Mesendoderm (in vitro differentiated cells): ENCODE data around the gene CDH16.
A peak's percentile ranks its signal among the peaks of the same experiment; 100 is the strongest.

Experiments
- DNase-seq: peaks from one replicate; pipeline ENCODE4 v3.0.0; 2013
- H2AK5ac ChIP-seq: 2 replicates; pipeline ENCODE4 v1.6.1; 2013; ENCODE audit warnings: low read length, inconsistent platforms
- H2BK120ac ChIP-seq: 2 replicates; pipeline ENCODE4 v1.6.1; 2013; ENCODE audit warnings: low read depth, mild to moderate bottlenecking, low read length, moderate library complexity, mixed read lengths
- H2BK15ac ChIP-seq: replicated peaks from 2 replicates; pipeline ENCODE4 v1.6.1; 2013; ENCODE audit warnings: low read depth, mild to moderate bottlenecking, moderate library complexity
- H2BK5ac ChIP-seq: 2 replicates; pipeline ENCODE4 v1.6.1; 2013; ENCODE audit warnings: low read length, inconsistent platforms
- H3K18ac ChIP-seq: 2 replicates; pipeline ENCODE4 v1.6.1; 2013; ENCODE audit warnings: mild to moderate bottlenecking, low read length, mixed read lengths
- H3K23ac ChIP-seq: one replicate; pipeline ENCODE4 v1.6.1; 2013; ENCODE audit warnings: low read length
- H3K27ac ChIP-seq: 2 replicates; pipeline ENCODE4 v1.5.1; 2013; ENCODE audit warnings: low read depth, mild to moderate bottlenecking, inconsistent platforms, low read length, moderate library complexity
- H3K27me3 ChIP-seq: 2 replicates; pipeline ENCODE4 v1.6.1; 2013; ENCODE audit warnings: low read length, control low read depth, mild to moderate bottlenecking, inconsistent platforms; ENCODE audit not compliant: insufficient read depth, poor library complexity
- H3K36me3 ChIP-seq: 2 replicates; pipeline ENCODE4 v1.6.1; 2013; ENCODE audit warnings: low read length, inconsistent platforms; ENCODE audit not compliant: control insufficient read depth, insufficient read depth
- H3K4ac ChIP-seq: one replicate; pipeline ENCODE4 v1.6.1; 2013; ENCODE audit warnings: low read depth, mild to moderate bottlenecking, low read length, moderate library complexity
- H3K4me1 ChIP-seq: 2 replicates; pipeline ENCODE4 v1.6.1; 2013; ENCODE audit warnings: low read depth, low read length, inconsistent platforms; ENCODE audit not compliant: control insufficient read depth
- H3K4me2 ChIP-seq: 2 replicates; pipeline ENCODE4 v1.6.1; 2013; ENCODE audit warnings: low read length
- H3K4me3 ChIP-seq: 2 replicates; pipeline ENCODE4 v1.5.1; 2013; ENCODE audit warnings: mild to moderate bottlenecking, low read length
- H3K56ac ChIP-seq: one replicate; pipeline ENCODE4 v1.6.1; 2013; ENCODE audit warnings: low read length
- H3K79me1 ChIP-seq: 2 replicates; pipeline ENCODE4 v1.6.1; 2013; ENCODE audit warnings: low read length, inconsistent platforms
- H3K79me2 ChIP-seq: 2 replicates; pipeline ENCODE4 v1.6.1; 2013; ENCODE audit warnings: mild to moderate bottlenecking, low read length; ENCODE audit not compliant: control insufficient read depth, insufficient read depth
- H3K9ac ChIP-seq: 2 replicates; pipeline ENCODE4 v1.6.1; 2013; ENCODE audit warnings: low read length, inconsistent platforms
- H4K5ac ChIP-seq: one replicate; pipeline ENCODE4 v1.6.1; 2013; ENCODE audit warnings: low read length
- H4K8ac ChIP-seq: one replicate; pipeline ENCODE4 v1.6.1; 2013; ENCODE audit warnings: low read depth, mild to moderate bottlenecking, control low read depth, low read length, moderate library complexity
- WGBS: extraction: QIAGEN DNeasy Blood & Tissue Kit; methylation state at CpG from one replicate; pipeline ENCODE4 v1.1.7; 2013; ENCODE audit warnings: low lambda C conversion rate, missing lambda C conversion rate; ENCODE audit not compliant: insufficient coverage; ENCODE audit errors: extremely low coverage; 5-methylcytosine and 5-hydroxymethylcytosine counted together

Gene CDH16

DNA sequence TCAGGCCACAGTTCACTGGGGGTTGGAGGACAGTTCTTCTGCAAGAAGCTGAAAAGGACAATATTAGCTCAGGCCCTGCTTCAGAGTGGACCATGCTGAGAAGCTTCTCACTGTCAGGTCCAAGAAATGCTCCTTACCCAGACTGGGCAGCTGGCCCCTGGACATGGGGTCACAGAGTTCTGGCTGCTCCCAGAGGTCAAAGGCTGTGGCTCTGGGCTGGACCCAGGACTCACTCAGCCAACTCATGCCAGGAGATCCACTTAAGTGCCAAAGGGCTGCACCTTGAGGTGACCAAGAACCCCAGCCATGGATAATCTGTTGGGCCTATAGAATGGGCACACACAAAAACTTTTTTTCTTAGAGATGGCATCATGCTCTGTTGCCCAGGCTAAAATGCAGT lies 20.7 kb upstream of the CDH16 start:
- H3K36me3 ChIP-seq, result peaks cover 2% of the 10 kb centered on the region
- H3K4me3 ChIP-seq, result no peak overlapping the region
- no peak overlapping the region for H2BK120ac ChIP-seq

DNA sequence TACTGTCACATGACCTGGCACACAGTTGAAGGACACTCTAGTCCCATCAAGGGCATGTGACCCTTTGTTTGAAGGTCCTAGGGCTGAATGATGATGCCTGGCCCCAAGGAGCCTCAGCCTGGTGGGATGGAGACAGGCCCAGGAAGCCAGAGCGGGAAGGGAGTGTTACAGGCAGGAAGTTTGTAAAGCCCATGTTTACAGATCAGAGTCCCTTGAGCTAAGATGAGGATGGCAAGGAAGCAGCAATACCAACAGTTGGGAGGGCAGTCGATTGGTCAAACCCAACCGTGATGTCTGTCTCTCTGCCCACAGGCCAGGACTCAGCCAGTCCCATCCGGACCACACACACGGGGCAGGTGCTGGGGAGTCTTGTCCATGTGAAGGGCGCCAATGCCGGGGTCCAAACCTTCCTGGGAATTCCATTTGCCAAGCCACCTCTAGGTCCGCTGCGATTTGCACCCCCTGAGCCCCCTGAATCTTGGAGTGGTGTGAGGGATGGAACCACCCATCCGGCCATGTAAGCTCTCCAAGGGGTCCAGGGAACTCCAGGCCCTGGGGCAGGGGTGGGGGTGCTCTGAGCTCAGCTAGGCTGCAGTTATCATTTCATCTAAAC lies 19.1 kb upstream of the CDH16 start:
- DNase-seq, result no peak
- H3K36me3 ChIP-seq, result peaks cover 2% of the 10 kb centered on the region
- no peak overlapping the region for H2AK5ac ChIP-seq
- H3K4me2 ChIP-seq, result no peak overlapping the region
- no peak overlapping the region for H4K8ac ChIP-seq
- no peak overlapping the region for H4K5ac ChIP-seq
- H3K56ac ChIP-seq, result no peak overlapping the region
- no peak overlapping the region for H3K4ac ChIP-seq
- peaks cover 6% of the 10 kb centered on the region for H3K79me1 ChIP-seq
- no peak overlapping the region for H3K23ac ChIP-seq
- no peak overlapping the region for H2BK15ac ChIP-seq
- peaks cover 5% of the 10 kb centered on the region for H3K4me1 ChIP-seq
- no peaks in the 10 kb centered on the region for H3K79me2 ChIP-seq
- no peak overlapping the region for H2BK5ac ChIP-seq
- WGBS, result no CpG with 5 or more reads among the region's 10 CpGs
- H3K4me3 ChIP-seq, result no peak overlapping the region
- no peak overlapping the region for H2BK120ac ChIP-seq
- no peak overlapping the region for H3K18ac ChIP-seq
- H3K9ac ChIP-seq, result no peak overlapping the region
- no peaks in the 10 kb centered on the region for H3K27me3 ChIP-seq
- no peak overlapping the region for H3K27ac ChIP-seq

More for the DNA sequence above, 20.7 kb upstream of the CDH16 start:
- Histone ChIP-seq H4K5ac (no peak overlapping the region), H4K8ac (no peak overlapping the region), H2BK5ac (no peak overlapping the region), H3K27ac (no peak overlapping the region), H3K4me2 (no peak overlapping the region), H2BK15ac (no peak overlapping the region), H3K79me1 (no peaks in the 10 kb centered on the region), H3K23ac (no peak overlapping the region), H3K4ac (no peak overlapping the region), H3K4me1 (no peaks in the 10 kb centered on the region), H3K56ac (no peak overlapping the region), H2AK5ac (no peak overlapping the region), H3K79me2 (no peaks in the 10 kb centered on the region), H3K9ac (no peak overlapping the region), H3K18ac (no peak overlapping the region), H3K27me3 (no peaks in the 10 kb centered on the region)
- no peak for DNase-seq

DNA sequence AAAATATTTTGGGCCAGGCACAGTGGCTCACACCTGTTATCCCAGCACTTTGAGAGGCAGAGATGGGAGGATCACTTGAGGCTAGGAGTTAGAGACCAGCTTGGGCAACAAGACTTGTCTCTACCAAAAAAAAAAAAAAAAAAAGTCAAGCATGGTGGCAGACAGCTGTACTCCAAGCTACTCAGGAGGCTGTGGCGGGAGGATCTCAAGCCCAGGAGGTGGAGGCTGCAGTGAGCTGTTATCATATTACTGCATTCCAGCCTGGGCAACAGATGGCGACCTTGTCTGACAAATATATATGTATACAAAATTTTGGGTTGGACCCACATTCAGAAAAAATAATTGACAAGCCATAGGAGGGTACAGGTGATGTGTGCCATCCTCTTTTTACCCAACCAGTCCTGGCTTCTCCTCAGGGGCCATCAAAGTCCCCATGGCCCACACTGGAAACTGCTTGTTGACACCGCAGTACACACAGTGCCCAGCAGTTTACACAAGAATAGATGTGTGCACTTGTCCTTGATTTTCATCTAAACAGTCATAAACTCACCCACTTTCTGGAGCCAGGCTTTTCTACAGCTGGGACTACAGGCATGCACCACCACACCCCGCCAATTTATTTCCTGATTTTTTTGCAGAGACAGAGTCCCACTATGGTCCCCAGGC lies 18.3 kb upstream of the CDH16 start:
- peaks cover 5% of the 10 kb centered on the region for H3K4me1 ChIP-seq
- H2BK5ac ChIP-seq, result no peak overlapping the region
- WGBS, result no CpG with 5 or more reads among the region's 4 CpGs
- no peak overlapping the region for H4K8ac ChIP-seq
- no peak overlapping the region for H3K18ac ChIP-seq
- no peak for DNase-seq
- H3K4ac ChIP-seq, result no peak overlapping the region
- no peaks in the 10 kb centered on the region for H3K79me2 ChIP-seq
- H3K27ac ChIP-seq, result no peak overlapping the region
- no peak overlapping the region for H2BK120ac ChIP-seq
- H3K27me3 ChIP-seq, result no peaks in the 10 kb centered on the region
- H3K4me2 ChIP-seq, result no peak overlapping the region
- no peak overlapping the region for H3K9ac ChIP-seq
- H3K4me3 ChIP-seq, result no peak overlapping the region
- H3K79me1 ChIP-seq, result peaks cover 6% of the 10 kb centered on the region
- H4K5ac ChIP-seq, result no peak overlapping the region
- no peak overlapping the region for H3K56ac ChIP-seq
- peaks cover 1% of the 10 kb centered on the region for H3K36me3 ChIP-seq
- no peak overlapping the region for H2AK5ac ChIP-seq
- no peak overlapping the region for H3K23ac ChIP-seq
- no peak overlapping the region for H2BK15ac ChIP-seq

DNA sequence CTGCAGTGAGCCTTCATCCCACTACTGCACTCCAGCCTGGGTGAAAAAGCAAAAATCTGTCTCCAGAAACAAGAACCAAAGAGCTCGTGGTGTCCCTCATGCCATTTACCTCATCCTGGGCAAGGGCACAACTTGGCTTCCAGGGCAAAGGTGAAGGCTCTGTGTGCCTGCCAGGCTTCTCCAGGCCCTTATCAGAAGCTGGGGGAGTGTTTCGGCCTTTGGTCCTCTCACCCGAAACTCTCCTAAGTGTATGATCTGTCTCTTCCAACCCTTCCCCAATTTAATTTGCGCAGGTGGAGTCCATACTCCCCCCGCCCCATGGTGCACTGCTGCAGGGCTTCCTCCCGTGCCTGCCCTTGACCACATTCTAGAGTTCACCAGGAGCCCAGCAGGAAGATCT lies 17.8 kb upstream of the CDH16 start:
- Histone ChIP-seq H3K27me3 (no peaks in the 10 kb centered on the region), H2AK5ac (no peak overlapping the region), H3K4me2 (no peak overlapping the region), H3K4ac (no peak overlapping the region), H3K9ac (no peak overlapping the region), H3K27ac (no peak overlapping the region), H3K4me1 (peaks cover 5% of the 10 kb centered on the region), H3K36me3 (no peaks in the 10 kb centered on the region), H3K4me3 (no peak overlapping the region), H4K8ac (no peak overlapping the region), H3K79me2 (no peaks in the 10 kb centered on the region), H2BK15ac (no peak overlapping the region), H2BK120ac (no peak overlapping the region), H3K56ac (no peak overlapping the region), H3K18ac (no peak overlapping the region), H2BK5ac (no peak overlapping the region), H3K79me1 (peaks cover 6% of the 10 kb centered on the region), H4K5ac (no peak overlapping the region), H3K23ac (no peak overlapping the region)
- no CpG with 5 or more reads among the region's 6 CpGs for WGBS
- no peak for DNase-seq

DNA sequence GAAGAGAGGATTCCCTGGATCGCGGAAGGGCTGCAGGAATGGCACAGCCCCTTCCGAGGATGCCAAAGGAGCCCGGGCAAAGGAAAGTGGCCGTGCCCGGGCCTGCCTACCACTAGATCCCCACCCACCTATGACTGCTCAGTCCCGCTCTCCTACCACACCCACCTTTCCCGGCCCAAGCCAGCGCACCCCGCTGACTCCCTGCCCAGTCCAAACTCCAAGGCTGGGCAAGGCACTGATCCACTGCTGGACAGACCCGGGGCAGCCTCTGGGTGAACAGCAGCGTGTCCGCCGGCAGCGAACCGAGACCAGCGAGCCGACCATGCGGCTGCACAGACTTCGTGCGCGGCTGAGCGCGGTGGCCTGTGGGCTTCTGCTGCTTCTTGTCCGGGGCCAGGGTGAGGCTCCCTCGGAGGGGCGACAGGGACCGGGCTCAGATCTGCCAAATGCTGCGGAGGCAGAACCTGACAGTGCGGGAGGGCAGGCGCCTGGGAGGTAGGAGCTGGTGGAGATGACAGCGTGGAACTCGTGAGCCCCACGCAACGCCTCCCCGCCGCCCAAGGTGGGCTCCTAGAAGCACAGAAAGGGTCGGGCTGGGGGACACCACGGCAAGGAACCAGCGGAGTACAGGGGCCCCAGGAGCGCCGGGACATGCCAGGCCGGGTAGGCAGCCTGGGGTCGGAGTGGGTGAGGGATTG lies 16.8 kb upstream of the CDH16 start, which contains the start of gene CES2:
TSS of gene CES2 (plus strand) at position 203 of the 698 bp plus-strand sequence. CDS start at position 323, 120 bp downstream.
- Histone ChIP-seq H2AK5ac (no peak within 1 kb of the TSS), H3K56ac (peak within 1 kb of the TSS; percentile 91), H3K4ac (peak within 1 kb of the TSS; percentile 11), H3K4me1 (peaks cover 5% of the 10 kb centered on the region), H3K4me3 (peak within 1 kb of the TSS; percentile 54), H3K79me2 (no peaks in the 10 kb centered on the region), H2BK15ac (no peak within 1 kb of the TSS), H3K23ac (no peak within 1 kb of the TSS), H4K5ac (no peak within 1 kb of the TSS), H2BK5ac (no peak within 1 kb of the TSS), H2BK120ac (no peak within 1 kb of the TSS), H3K4me2 (peak within 1 kb of the TSS; percentile 77), H4K8ac (no peak within 1 kb of the TSS), H3K79me1 (peaks cover 6% of the 10 kb centered on the region), H3K27ac (no peak within 1 kb of the TSS), H3K36me3 (no peaks in the 10 kb centered on the region), H3K9ac (peak within 1 kb of the TSS; percentile 81), H3K18ac (peak within 1 kb of the TSS; percentile 9), H3K27me3 (no peaks in the 10 kb centered on the region)
- DNase-seq, result no peak
- WGBS, result no CpG with 5 or more reads among the region's 44 CpGs
